HFFc6 (cell line): Measurements from ENCODE around the gene CYB5B. TPM values are rescaled to one million over a fixed set of nuclear protein-coding genes. Genes with fewer than 3 reads are reported as not detected.
"Not testable (repeated sequence)": the region's sequence is repeated elsewhere in the genome, so short reads cannot be mapped to it uniquely, and the experiment has no call there.

Experiments
- DNase-seq: peaks from one replicate; pipeline ENCODE4 v3.0.0-alpha.2; 2018
- H3K27ac Mint-ChIP-seq: 2 replicates; pipeline ENCODE4 v1.8.0; 2020; ENCODE audit warnings: mild to moderate bottlenecking, mixed read lengths
- H3K27me3 Mint-ChIP-seq: 2 replicates; pipeline ENCODE4 v1.8.0; 2021; ENCODE audit warnings: mild to moderate bottlenecking, moderate library complexity, mixed read lengths; ENCODE audit not compliant: insufficient read depth
- H3K36me3 Mint-ChIP-seq: 2 replicates; pipeline ENCODE4 v1.8.0; 2021; ENCODE audit warnings: low read depth, mixed read lengths
- H3K4me1 Mint-ChIP-seq: 2 replicates; pipeline ENCODE4 v1.8.0; 2020; ENCODE audit warnings: low read depth, mixed read lengths
- H3K4me3 Mint-ChIP-seq: 2 replicates; pipeline ENCODE4 v1.8.0; 2020; ENCODE audit warnings: mild to moderate bottlenecking, moderate library complexity, mixed read lengths
- H3K9me3 Mint-ChIP-seq: 2 replicates; pipeline ENCODE4 v1.8.0; 2020; ENCODE audit warnings: mild to moderate bottlenecking, mixed read lengths
- CTCF ChIP-seq: fragments of 200-600 bp; sonication (generic); IDR thresholded peaks from 2 replicates; pipeline ENCODE4 v1.5.0; 2021; ENCODE audit warnings: antibody characterized with exemption, mild to moderate bottlenecking
- total RNA-seq, 6 experiments: library from RNA; stranded (reverse); fragmentation: NEBNext Ultra II Directional; extraction: Animal tissue kit (Norgen Biotek cat#: 25700); gene quantifications; 2 replicates in 1 of 6; 3 replicates in 5 of 6; pipeline ENCODE4 v1.2.3, GENCODE V29; 2021

The CYB5B gene
- total RNA-seq, 6 experiments from 2014 or later: 135 to 151 (median 140) TPM

GRCh38 chr16:69434066-69434465 is 9.6 kb downstream of the CYB5B start:
- H3K4me1 Mint-ChIP-seq: peaks cover 43% of the 10 kb centered on the region
- peaks cover 2% of the 10 kb centered on the region for H3K9me3 Mint-ChIP-seq
- no peak overlapping the region for H3K4me3 Mint-ChIP-seq
- no peak for TF ChIP-seq CTCF
- H3K36me3 Mint-ChIP-seq: peaks cover 26% of the 10 kb centered on the region
- no peaks in the 10 kb centered on the region for H3K27me3 Mint-ChIP-seq
- no peak for DNase-seq
- H3K27ac Mint-ChIP-seq: no peak overlapping the region

- Mint-ChIP-seq H3K4me1 (peaks cover 43% of the 10 kb centered on the region), H3K9me3 (no peaks in the 10 kb centered on the region), H3K4me3 (no peak overlapping the region), H3K27ac (no peak overlapping the region), H3K27me3 (no peaks in the 10 kb centered on the region), H3K36me3 (peaks cover 21% of the 10 kb centered on the region)
- DNase-seq: no peak
- no peak for TF ChIP-seq CTCF
These were observed 11.8 kb downstream of the CYB5B start for GRCh38 chr16:69435977-69436820.

DNA sequence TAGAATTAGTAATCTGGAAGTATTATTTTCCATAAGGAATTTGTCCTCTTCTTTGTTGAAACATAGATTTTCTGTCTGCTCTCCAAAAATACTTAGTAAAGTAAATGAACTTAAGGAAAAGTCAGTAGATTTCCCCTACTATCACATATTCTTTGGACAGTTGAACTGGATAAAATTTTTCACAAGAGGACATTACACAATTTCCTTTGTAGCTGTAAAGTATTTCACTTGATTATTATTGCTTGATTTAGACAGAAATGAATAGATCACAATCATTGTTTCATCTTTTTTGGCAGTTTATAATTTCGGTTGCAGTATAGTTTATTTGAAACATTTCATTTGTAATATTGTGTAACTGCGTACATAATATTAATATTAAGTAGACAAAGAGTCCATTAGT is 12.5 kb downstream of the CYB5B start:
- Mint-ChIP-seq H3K27ac (no peak overlapping the region), H3K9me3 (no peaks in the 10 kb centered on the region), H3K4me1 (peaks cover 50% of the 10 kb centered on the region), H3K27me3 (no peaks in the 10 kb centered on the region), H3K36me3 (peaks cover 17% of the 10 kb centered on the region), H3K4me3 (no peak overlapping the region)
- no peak for DNase-seq
- no peak for TF ChIP-seq CTCF

- Mint-ChIP-seq H3K4me3 (no peak overlapping the region), H3K27me3 (no peaks in the 10 kb centered on the region), H3K9me3 (no peaks in the 10 kb centered on the region), H3K36me3 (peaks cover 21% of the 10 kb centered on the region), H3K27ac (no peak overlapping the region), H3K4me1 (peaks cover 59% of the 10 kb centered on the region)
- TF ChIP-seq CTCF: no peak
- no peak for DNase-seq
These were observed 14.0 kb downstream of the CYB5B start for GRCh38 chr16:69438465-69438864.

DNA sequence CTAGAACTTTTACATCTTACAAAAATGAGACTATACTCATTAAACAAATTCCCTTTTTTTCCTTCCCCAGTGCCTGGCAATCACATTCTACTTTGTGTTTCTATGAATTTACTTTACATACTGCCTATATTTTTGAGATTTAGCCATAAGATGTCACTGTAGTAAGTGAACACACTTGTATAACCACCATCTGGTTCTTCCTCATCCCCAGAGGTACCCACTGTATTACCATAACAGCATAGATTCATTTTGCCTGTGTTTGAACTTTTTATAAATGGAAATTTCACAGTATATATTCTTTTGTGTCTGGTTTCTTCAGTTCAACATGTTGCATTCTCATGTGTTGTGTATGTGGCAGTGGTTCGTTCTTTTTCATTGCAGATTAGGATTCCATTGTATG is 15.8 kb downstream of the CYB5B start:
- H3K4me3 Mint-ChIP-seq: no peak overlapping the region
- H3K4me1 Mint-ChIP-seq: peaks cover 63% of the 10 kb centered on the region
- peaks cover 21% of the 10 kb centered on the region for H3K36me3 Mint-ChIP-seq
- no peak for TF ChIP-seq CTCF
- no peaks in the 10 kb centered on the region for H3K9me3 Mint-ChIP-seq
- H3K27ac Mint-ChIP-seq: peak overlapping the region; percentile 42
- H3K27me3 Mint-ChIP-seq: no peaks in the 10 kb centered on the region
- DNase-seq: no peak

DNA sequence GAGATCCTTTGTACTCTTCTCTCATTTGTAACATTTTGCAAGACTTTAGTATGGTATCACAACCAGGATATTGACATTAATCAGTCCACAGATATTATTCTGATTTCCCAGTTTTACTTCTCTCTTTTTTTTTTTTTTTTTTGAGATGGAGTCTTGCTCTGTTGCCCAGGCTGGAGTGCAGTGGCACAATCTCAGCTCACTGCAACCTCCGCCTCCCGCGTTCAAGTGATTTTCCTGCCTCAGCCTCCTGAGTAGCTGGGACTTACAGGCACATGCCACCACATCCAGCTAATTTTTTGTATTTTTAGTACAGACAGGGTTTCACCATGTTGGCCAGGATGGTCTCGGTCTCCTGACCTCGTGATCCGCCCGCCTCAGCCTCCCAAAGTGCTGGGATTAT is 16.6 kb downstream of the CYB5B start:
- H3K27me3 Mint-ChIP-seq, H3K4me3 Mint-ChIP-seq, H3K9me3 Mint-ChIP-seq, DNase-seq: not testable (repeated sequence)
- peak overlapping the region; percentile 42; the same call in 1 of the 2 replicates for H3K27ac Mint-ChIP-seq
- H3K36me3 Mint-ChIP-seq: peaks cover 16% of the 10 kb centered on the region
- H3K4me1 Mint-ChIP-seq: peaks cover 64% of the 10 kb centered on the region
